OCI-LY1 (cell line): Measurements from ENCODE around the gene CELA2B.
"Not testable (repeated sequence)": the region's sequence is repeated elsewhere in the genome, so short reads cannot be mapped to it uniquely, and the experiment has no call there.

Experiments
- H2AFZ ChIP-seq: fragments of 200-600 bp; sonication (generic), shearing (Covaris generic); 2 replicates; pipeline ENCODE4 v1.6.0; 2014; ENCODE audit warnings: antibody characterized with exemption, mild to moderate bottlenecking, low read length
- H3F3A ChIP-seq: fragments of 200-600 bp; sonication (generic), shearing (Covaris generic); 2 replicates; pipeline ENCODE4 v1.6.0; 2014; ENCODE audit warnings: mild to moderate bottlenecking, antibody characterized with exemption, low read length, moderate library complexity; ENCODE audit not compliant: insufficient read depth
- H3K27ac ChIP-seq: fragments of 200-600 bp; sonication (generic); 2 replicates; pipeline ENCODE4 v1.5.1; 2014; ENCODE audit warnings: low read length, mixed run types, mild to moderate bottlenecking, low read depth; ENCODE audit not compliant: poor library complexity, severe bottlenecking
- H3K27me3 ChIP-seq: fragments of 200-600 bp; sonication (generic); 2 replicates; pipeline ENCODE4 v1.6.0; 2014; ENCODE audit warnings: antibody characterized with exemption, mild to moderate bottlenecking, low read length, moderate library complexity; ENCODE audit not compliant: insufficient read depth
- H3K36me3 ChIP-seq: fragments of 200-600 bp; sonication (generic); 2 replicates; pipeline ENCODE4 v1.6.1; 2014; ENCODE audit warnings: mild to moderate bottlenecking, antibody characterized with exemption, low read length, moderate library complexity, mixed read lengths; ENCODE audit not compliant: insufficient read depth
- H3K4me1 ChIP-seq: fragments of 200-600 bp; sonication (generic); 2 replicates; pipeline ENCODE4 v1.5.1; 2014; ENCODE audit warnings: mild to moderate bottlenecking, low read length, moderate library complexity; ENCODE audit not compliant: insufficient read depth, severe bottlenecking
- H3K4me2 ChIP-seq: fragments of 200-600 bp; sonication (generic), shearing (Covaris generic); 2 replicates; pipeline ENCODE4 v1.6.1; 2014; ENCODE audit warnings: low read length
- H3K4me3 ChIP-seq: fragments of 200-600 bp; sonication (generic); 2 replicates; pipeline ENCODE4 v1.5.1; 2014; ENCODE audit warnings: low read length, low read depth, mild to moderate bottlenecking, mixed read lengths; ENCODE audit not compliant: poor library complexity, severe bottlenecking
- H3K79me2 ChIP-seq: fragments of 200-600 bp; shearing (Covaris generic); 2 replicates; pipeline ENCODE4 v1.6.1; 2016; ENCODE audit warnings: mixed run types, low read length, mixed read lengths; ENCODE audit not compliant: insufficient read depth
- H3K9ac ChIP-seq: fragments of 200-600 bp; sonication (generic), shearing (Covaris generic); 2 replicates; pipeline ENCODE4 v1.6.1; 2014; ENCODE audit warnings: mild to moderate bottlenecking, low read length, mixed read lengths
- H3K9me2 ChIP-seq: fragments of 200-600 bp; sonication (generic), shearing (Covaris generic); 2 replicates; pipeline ENCODE4 v1.6.1; 2014; ENCODE audit warnings: low read depth, mild to moderate bottlenecking, low read length, mixed read lengths
- H3K9me3 ChIP-seq: fragments of 200-600 bp; shearing (Covaris generic); 2 replicates; pipeline ENCODE4 v1.6.1; 2014; ENCODE audit warnings: low read length, mixed read lengths
- H4K20me1 ChIP-seq: fragments of 200-600 bp; sonication (generic), shearing (Covaris generic); 2 replicates; pipeline ENCODE4 v1.6.0; 2016; ENCODE audit warnings: mild to moderate bottlenecking, low read length; ENCODE audit not compliant: insufficient read depth
- CTCF ChIP-seq: fragments of 200-600 bp; sonication (generic), shearing (Covaris generic); IDR thresholded peaks from 2 replicates; pipeline ENCODE4 v1.5.1; 2017; ENCODE audit warnings: mild to moderate bottlenecking, antibody characterized with exemption, low read length, moderate library complexity, mixed read lengths
- EZH2 ChIP-seq: fragments of 200-600 bp; sonication (generic), shearing (Covaris generic); IDR thresholded peaks from 2 replicates; pipeline ENCODE4 v1.8.0; 2017; ENCODE audit warnings: borderline replicate concordance, mixed run types, mild to moderate bottlenecking, antibody characterized with exemption, low read length, moderate library complexity, mixed read lengths

Gene CELA2B

GRCh38 chr1:15479654-15480347 is 3.9 kb downstream of the CELA2B start:
- Histone ChIP-seq H2AFZ (no peak overlapping the region), H3K36me3 (no peaks in the 10 kb centered on the region), H3F3A (no peaks in the 10 kb centered on the region), H4K20me1 (no peaks in the 10 kb centered on the region), H3K79me2 (no peaks in the 10 kb centered on the region), H3K4me1 (no peaks in the 10 kb centered on the region), H3K27ac (no peak overlapping the region), H3K4me3 (no peak overlapping the region), H3K27me3 (0 out of 2 replicates have a peak, but pooled peaks cover 4% of the 10 kb centered on the region), H3K9me2 (no peaks in the 10 kb centered on the region), H3K4me2 (no peak overlapping the region), H3K9me3 (no peaks in the 10 kb centered on the region), H3K9ac (no peak overlapping the region)
- no peak for TF ChIP-seq CTCF
- no peak for TF ChIP-seq EZH2

- not testable (repeated sequence) for H3K27me3 ChIP-seq, H3K9me3 ChIP-seq, H3K9me2 ChIP-seq, H4K20me1 ChIP-seq, H2AFZ ChIP-seq, H3F3A ChIP-seq, H3K27ac ChIP-seq, H3K4me3 ChIP-seq, H3K9ac ChIP-seq, H3K79me2 ChIP-seq, H3K4me1 ChIP-seq, H3K36me3 ChIP-seq, H3K4me2 ChIP-seq
These were observed 6.6 kb downstream of the CELA2B start for GRCh38 chr1:15482455-15482854.

- not testable (repeated sequence) for H3K36me3 ChIP-seq, H3K4me2 ChIP-seq, H3K9me3 ChIP-seq, H3F3A ChIP-seq, H4K20me1 ChIP-seq, H3K9ac ChIP-seq, H3K4me3 ChIP-seq, H3K27me3 ChIP-seq, H3K4me1 ChIP-seq, H3K27ac ChIP-seq, H3K9me2 ChIP-seq, H3K79me2 ChIP-seq, H2AFZ ChIP-seq
These were observed 7.2 kb downstream of the CELA2B start for GRCh38 chr1:15482983-15483543.

- Histone ChIP-seq H3K9ac (no peak overlapping the region), H3K79me2 (no peaks in the 10 kb centered on the region), H3K4me3 (no peak overlapping the region), H3F3A (no peaks in the 10 kb centered on the region), H2AFZ (no peak overlapping the region), H3K27ac (no peak overlapping the region), H3K4me1 (no peaks in the 10 kb centered on the region), H3K27me3 (no peaks in the 10 kb centered on the region), H3K9me2 (no peaks in the 10 kb centered on the region), H3K36me3 (no peaks in the 10 kb centered on the region), H4K20me1 (no peaks in the 10 kb centered on the region), H3K4me2 (no peak overlapping the region), H3K9me3 (no peaks in the 10 kb centered on the region)
- TF ChIP-seq CTCF (no peak), EZH2 (no peak)
These were observed 8.1 kb downstream of the CELA2B start for GRCh38 chr1:15483971-15484370.

GRCh38 chr1:15484443-15484842 is 8.5 kb downstream of the CELA2B start:
- not testable (repeated sequence) for H3K79me2 ChIP-seq, H3F3A ChIP-seq, H3K9me3 ChIP-seq, H4K20me1 ChIP-seq, H3K4me2 ChIP-seq, H3K27me3 ChIP-seq, H3K9ac ChIP-seq, H3K4me1 ChIP-seq, H2AFZ ChIP-seq, H3K4me3 ChIP-seq, H3K36me3 ChIP-seq, H3K27ac ChIP-seq, H3K9me2 ChIP-seq
